ENCODE results near the gene BAZ1B. TPM values are rescaled to one million over a fixed set of nuclear protein-coding genes. Genes with fewer than 3 reads are reported as not detected.

The BAZ1B gene
- total and polyA plus RNA-seq, 9 of the 15 experiments (the other 6 are each of a cell fraction or from before 2014, with no cell fraction given), result 15.0 to 134 (median 79.5) TPM

DNA sequence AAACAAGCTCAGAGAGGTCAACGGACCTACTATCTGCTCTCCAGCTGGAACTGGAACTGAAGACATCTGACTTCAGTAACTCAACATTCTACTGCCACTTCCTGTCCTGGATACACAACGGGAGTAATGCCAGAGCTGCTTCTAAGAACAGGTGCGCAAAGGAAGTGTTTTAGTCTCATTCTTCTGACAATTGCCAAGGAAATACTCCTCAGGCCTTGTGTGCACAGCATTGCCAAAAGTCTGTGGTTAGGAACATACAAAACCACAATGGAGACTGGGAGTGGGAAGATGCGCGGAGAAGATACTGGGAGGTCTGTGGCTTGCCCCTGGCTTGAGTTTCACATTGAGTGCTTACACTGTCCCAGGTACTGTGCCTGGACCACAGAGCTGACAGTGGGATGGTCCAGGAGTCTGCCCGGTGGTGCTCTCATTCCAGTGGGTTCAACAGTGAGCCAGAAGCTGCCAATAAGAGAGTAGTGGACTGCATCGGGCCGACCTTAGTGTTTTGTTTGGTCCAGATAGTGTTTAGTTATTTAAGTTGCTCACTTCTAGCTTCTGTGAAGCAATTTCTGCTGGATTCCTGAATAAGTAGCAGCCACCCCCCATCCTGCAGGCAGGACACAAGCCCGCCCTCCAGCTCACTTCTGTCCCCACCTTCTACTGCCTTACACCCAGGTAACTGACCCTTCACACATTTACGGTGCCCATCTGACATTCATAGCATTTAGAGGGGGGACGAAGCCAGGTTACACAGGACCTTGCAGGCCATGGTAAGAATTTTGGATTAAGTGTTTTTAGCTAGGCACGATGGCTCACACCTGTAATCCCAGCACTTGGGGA is 46.0 kb upstream of the BAZ1B start (continued):
- TF ChIP-seq NR1H2 (CRISPR knock-in tag; IDR thresholded peaks at IDR 0.05) (0 out of 2 replicates have a peak, but pooled peaks have one; percentile 35), SIN3A (IDR thresholded peaks at IDR 0.05; ENCODE audit: borderline replicate concordance in 2 of 2, control insufficient read depth in 1 of 2, low read depth in 2 of 2, low read length in 2 of 2) (no peak), ZNF561 (CRISPR knock-in tag; conservative IDR thresholded peaks at IDR 0.05) (no peak), SIN3B (IDR thresholded peaks at IDR 0.05; ENCODE audit: low read depth) (no peak), ATF3 (IDR thresholded peaks at IDR 0.05) (no peak), ATF3 (CRISPR knock-in tag; conservative IDR thresholded peaks at IDR 0.05) (no peak), ZNF512 (tag; IDR thresholded peaks at IDR 0.05) (no peak), POLR2B (IDR thresholded peaks at IDR 0.05; ENCODE audit: low read depth, partially characterized antibody) (peak; percentile 52), ZKSCAN3 (CRISPR knock-in tag; IDR thresholded peaks at IDR 0.05) (no peak), ZNF511 (CRISPR knock-in tag; IDR thresholded peaks at IDR 0.05) (no peak), MCM5 (IDR thresholded peaks at IDR 0.05; ENCODE audit: low read depth) (no peak), ZNF436 (CRISPR knock-in tag; IDR thresholded peaks at IDR 0.05) (no peak), FOXA3 (CRISPR knock-in tag; conservative IDR thresholded peaks at IDR 0.05 in 1 of 2, IDR thresholded peaks at IDR 0.05 in 1 of 2) (0 out of 4 replicates have a peak, but pooled peaks of 1 of the 2 experiments have one; percentile 21), HMGXB4 (CRISPR knock-in tag; IDR thresholded peaks at IDR 0.05) (no peak)
